Activated T-cell treated with anti-CD3 and anti-CD28 coated beads, Interleukin-2, amount 50 U/mL, for 4 hours (primary cell): ENCODE data around the gene RGPD8. TPM values are rescaled to one million over a fixed set of nuclear protein-coding genes. Genes with fewer than 3 reads are reported as not detected.

Source experiments
- ATAC-seq, 2 donors: fragments of 200-7000 bp; cut with Tn5 transposase; one replicate each; pipeline ENCODE4 v1.10.0; 2021
- DNase-seq: peaks from one replicate; pipeline ENCODE4 v3.0.0-alpha.2; 2020
- H3K27me3 Mint-ChIP-seq: one replicate; pipeline ENCODE4 v1.8.0; 2021; ENCODE audit warnings: low read depth, mixed read lengths
- H3K36me3 Mint-ChIP-seq: one replicate; pipeline ENCODE4 v1.8.0; 2022; ENCODE audit warnings: mixed read lengths; ENCODE audit not compliant: insufficient read depth
- H3K4me1 Mint-ChIP-seq: one replicate; pipeline ENCODE4 v1.8.0; 2021; ENCODE audit warnings: low read depth, mixed read lengths
- H3K4me3 Mint-ChIP-seq: one replicate; pipeline ENCODE4 v1.8.0; 2021; ENCODE audit warnings: mild to moderate bottlenecking, moderate library complexity, mixed read lengths
- H3K9me3 Mint-ChIP-seq: one replicate; pipeline ENCODE4 v1.8.0; 2021; ENCODE audit warnings: mixed read lengths
- total RNA-seq, 3 donors: library from RNA; stranded (reverse); gene quantifications; one replicate each; pipeline ENCODE4 v1.2.1, GENCODE V29; 2021

RGPD8 gene
- total RNA-seq, 3 donors from 2014 or later = 9.9 to 14.0 (median 10.8) TPM

GRCh38 chr2:112322919-112323318 lies 110.5 kb downstream of the RGPD8 start:
- Mint-ChIP-seq H3K9me3 (no peaks in the 10 kb centered on the region), H3K36me3 (peaks cover 25% of the 10 kb centered on the region), H3K4me3 (no peak overlapping the region), H3K27me3 (no peaks in the 10 kb centered on the region), H3K4me1 (no peaks in the 10 kb centered on the region)
- DNase-seq (no peak), ATAC-seq (no peak)

GRCh38 chr2:112321375-112322320 lies 111.8 kb downstream of the RGPD8 start:
- no peak for ATAC-seq
- Mint-ChIP-seq H3K9me3 (no peaks in the 10 kb centered on the region), H3K27me3 (no peaks in the 10 kb centered on the region), H3K36me3 (peaks cover 15% of the 10 kb centered on the region), H3K4me3 (no peak overlapping the region), H3K4me1 (no peaks in the 10 kb centered on the region)
- DNase-seq = no peak

Other genes with a start within 250 kb of the RGPD8 start
- 10 to 100 TPM; 29.7 to 32.0 (median 31.2) TPM for gene ZC3H8, start 178.6 kb downstream of the RGPD8 start, total RNA-seq
- 1 to 10 TPM; 1.3 to 2.4 (median 2.2) TPM for gene ZC3H6, start 158.0 kb downstream of the RGPD8 start, total RNA-seq
- 10 to 100 TPM; 26.7 to 31.4 (median 28.6) TPM for gene TTL, start 48.5 kb upstream of the RGPD8 start, total RNA-seq
- gene POLR1B, start 108.8 kb upstream of the RGPD8 start, total RNA-seq = 100 to 1,000 TPM in 1 of 3 donors, 10 to 100 TPM in 2; 79.8 to 104 (median 89.8) TPM
- 10 to 100 TPM; 35.2 to 45.9 (median 45.4) TPM for gene CHCHD5, start 151.0 kb upstream of the RGPD8 start, total RNA-seq
- gene SLC20A1, start 212.3 kb upstream of the RGPD8 start, total RNA-seq = 10 to 100 TPM; 68.2 to 79.7 (median 71.6) TPM